K562 (cell line): ENCODE measurements around the gene NDUFS6. TPM values are rescaled to one million over a fixed set of nuclear protein-coding genes. Genes with fewer than 3 reads are reported as not detected.

Source experiments
- ATAC-seq: fragments of 200-7000 bp; cut with Tn5 transposase; 3 replicates; pipeline ENCODE4 v1.9.1; 2020; ENCODE audit warnings: moderate library complexity
- BruUV-seq: library from RNA; stranded (reverse); fragments of 400-500 nt; replicated peaks from 2 replicates; lab custom pipeline; 2021; lab: Mats Ljungman, UMichigan
- CTCF ChIA-PET: fragments of 300-600 bp; formaldehyde crosslinking; extraction: SDS; loops from one replicate; lab custom pipeline; 2021; ENCODE audit warnings: low intra/inter-chr PET ratio; lab: Yijun Ruan, JAX
- POLR2A ChIA-PET: fragments of 300-600, 350-650 bp; sonication (Branson Sonifier 250); formaldehyde crosslinking; extraction: SDS; loops from one replicate; lab custom pipeline; 2021; ENCODE audit warnings: antibody characterized with exemption, inconsistent platforms; lab: Yijun Ruan, JAX
- DNase-seq, 4 experiments: peaks; one replicate each; pipeline versions ENCODE4 v3.0.0 to v3.0.0-alpha.2; 2011 to 2018; ENCODE audit warnings: low spot score in 3 of 4, mixed read lengths in 3 of 4; ENCODE audit errors: extremely low read depth in 1 of 4
- FAIRE-seq: peaks from 2 replicates; lab custom pipeline; 2011; peaks lifted over from hg19 to GRCh38; lab: Jason Lieb, UNC
- H2AFZ ChIP-seq: 2 replicates; pipeline ENCODE4 v1.6.0; 2011; ENCODE audit warnings: low read depth, low read length, control low read depth, inconsistent platforms
- H3K27ac ChIP-seq: fragments of 200-600 bp; 3 replicates; pipeline ENCODE4 v1.8.0; 2011; ENCODE audit warnings: low read depth, mild to moderate bottlenecking, control low read depth, inconsistent platforms, low read length, moderate library complexity, mixed read lengths; ENCODE audit errors: extremely low read depth
- H3K27me3 ChIP-seq, 2 experiments: fragments of 300-600 bp in 1 of 2; 2 replicates in 1 of 2; 3 replicates in 1 of 2; pipeline versions ENCODE4 v1.6.0 to v1.8.0; 2011; ENCODE audit warnings: inconsistent platforms in 2 of 2, low read length in 2 of 2, mild to moderate bottlenecking in 1 of 2, mixed read lengths in 1 of 2, moderate library complexity in 1 of 2; ENCODE audit not compliant: control insufficient read depth in 2 of 2, insufficient read depth in 2 of 2
- H3K36me3 ChIP-seq: fragments of 300-600 bp; 3 replicates; pipeline ENCODE4 v1.8.0; 2011; ENCODE audit warnings: mild to moderate bottlenecking, low read length, inconsistent platforms; ENCODE audit not compliant: control insufficient read depth, insufficient read depth
- H3K4me1 ChIP-seq, 2 experiments: fragments of 200-600 bp in 1 of 2; replicated peaks in 1 of 2; 2 replicates in 1 of 2; 3 replicates in 1 of 2; pipeline versions ENCODE4 v1.5.1 to v1.8.0; 2011; ENCODE audit warnings: inconsistent platforms in 2 of 2, low read length in 2 of 2, mild to moderate bottlenecking in 1 of 2, mixed read lengths in 1 of 2, moderate library complexity in 1 of 2; ENCODE audit not compliant: control insufficient read depth in 2 of 2, insufficient read depth in 2 of 2
- H3K4me2 ChIP-seq: 2 replicates; pipeline ENCODE4 v1.6.1; 2011; ENCODE audit warnings: low read length, control low read depth, inconsistent platforms, mixed read lengths; ENCODE audit not compliant: insufficient read depth
- H3K4me3 ChIP-seq: fragments of 200-600 bp; sonication (generic), shearing (Covaris generic); 2 replicates; pipeline ENCODE4 v1.5.1; 2016; ENCODE audit warnings: control low read depth, inconsistent platforms
- H3K79me2 ChIP-seq: fragments of 200-600 bp; 3 replicates; pipeline ENCODE4 v1.8.0; 2011; ENCODE audit warnings: low read length, inconsistent platforms; ENCODE audit not compliant: control insufficient read depth, insufficient read depth
- H3K9ac ChIP-seq, 2 experiments: 2 replicates each; pipeline versions ENCODE4 v1.6.0 to v1.6.1; 2011; ENCODE audit warnings: low read depth in 2 of 2, low read length in 2 of 2, control low read depth in 1 of 2, inconsistent platforms in 1 of 2, mild to moderate bottlenecking in 1 of 2, mixed read lengths in 1 of 2; ENCODE audit not compliant: insufficient read depth in 1 of 2
- H3K9me1 ChIP-seq: one replicate; pipeline ENCODE4 v1.6.0; 2011; ENCODE audit warnings: inconsistent platforms, mild to moderate bottlenecking, low read length, moderate library complexity; ENCODE audit not compliant: control insufficient read depth, insufficient read depth
- H3K9me3 ChIP-seq: replicated peaks from 2 replicates; pipeline ENCODE4 v1.5.1; 2011; ENCODE audit warnings: low read depth, low read length, inconsistent platforms; ENCODE audit not compliant: control insufficient read depth, insufficient read depth
- H4K20me1 ChIP-seq: replicated peaks from 2 replicates; pipeline ENCODE4 v1.6.1; 2011; ENCODE audit warnings: low read length, inconsistent platforms, mixed read lengths; ENCODE audit not compliant: control insufficient read depth, insufficient read depth
- AFF4 ChIP-seq: sonication (generic); formaldehyde crosslinking; IDR thresholded peaks from 2 replicates; pipeline ENCODE4 v1.8.0; 2023; ENCODE audit warnings: mild to moderate bottlenecking, missing genetic modification reagents
- CBFA2T2 ChIP-seq: fragments of 450-650 bp; conservative IDR thresholded peaks from 2 replicates; pipeline ENCODE4 v1.6.1; 2017; ENCODE audit warnings: mild to moderate bottlenecking
- E2F3 ChIP-seq: fragments of 250-450 bp; sonication (Bioruptor Pico); IDR thresholded peaks from 2 replicates; pipeline ENCODE4 v1.4.0; 2020; ENCODE audit warnings: mild to moderate bottlenecking
- FOXJ2 ChIP-seq: fragments of 200-800 bp; sonication (Bioruptor generic); IDR thresholded peaks from 2 replicates; pipeline ENCODE4 v1.6.1; 2016; ENCODE audit warnings: missing genetic modification characterization, missing compliant biosample characterization
- HMG20A ChIP-seq: fragments of 450-650 bp; formaldehyde crosslinking; conservative IDR thresholded peaks from 2 replicates; pipeline ENCODE4 v1.4.0; 2020; ENCODE audit warnings: mild to moderate bottlenecking, mixed read lengths
- KLF13 ChIP-seq: fragments of 450-650 bp; IDR thresholded peaks from 2 replicates; pipeline ENCODE4 v1.6.1; 2016; ENCODE audit warnings: missing genetic modification characterization, low read depth, mild to moderate bottlenecking, missing compliant biosample characterization, moderate library complexity, borderline replicate concordance
- POLR2G ChIP-seq: fragments of 200-400 bp; formaldehyde crosslinking; IDR thresholded peaks from 2 replicates; pipeline ENCODE4 v1.6.1; 2017; ENCODE audit warnings: low read depth, mild to moderate bottlenecking, antibody characterized with exemption, low read length, moderate library complexity
- PRMT5 ChIP-seq: sonication (generic); formaldehyde crosslinking; IDR thresholded peaks from 2 replicates; pipeline ENCODE4 v1.5.0; 2020; ENCODE audit warnings: missing genetic modification reagents
- RAD51 ChIP-seq: fragments of 450-650 bp; IDR thresholded peaks from 2 replicates; pipeline ENCODE4 v1.7.1; 2016; ENCODE audit warnings: low read depth, mild to moderate bottlenecking, borderline replicate concordance
- RB1 ChIP-seq: fragments of 450-650 bp; IDR thresholded peaks from 2 replicates; pipeline ENCODE4 v1.6.1; 2017; ENCODE audit warnings: low read depth, mild to moderate bottlenecking
- RBM25 ChIP-seq: fragments of 200-400 bp; formaldehyde crosslinking; IDR thresholded peaks from 2 replicates; pipeline ENCODE4 v1.6.1; 2018; ENCODE audit warnings: low read length, low read depth, moderate library complexity; ENCODE audit not compliant: severe bottlenecking
- WHSC1 ChIP-seq: IDR thresholded peaks from one replicate; pipeline ENCODE4 v1.6.1; 2012; ENCODE audit warnings: low read length, control low read depth, inconsistent platforms
- ZBTB26 ChIP-seq: fragments of 450-650 bp; formaldehyde crosslinking; IDR thresholded peaks from 2 replicates; pipeline ENCODE4 v1.4.0; 2022; ENCODE audit warnings: missing genetic modification characterization
- ZC3H8 ChIP-seq: fragments of 450-650 bp; IDR thresholded peaks from 2 replicates; pipeline ENCODE4 v1.6.1; 2017
- ZNF436 ChIP-seq: fragments of 250-450, 450-650 bp; sonication (Bioruptor Pico); formaldehyde crosslinking; IDR thresholded peaks from 2 replicates; pipeline ENCODE4 v1.7.0; 2020; ENCODE audit warnings: mild to moderate bottlenecking
- ZNF445 ChIP-seq: fragments of 250-450 bp; sonication (Bioruptor Pico); IDR thresholded peaks from 2 replicates; pipeline ENCODE4 v1.4.0; 2020; ENCODE audit warnings: low read depth, mild to moderate bottlenecking, moderate library complexity
- ZNF699 ChIP-seq: fragments of 250-450 bp; sonication (Bioruptor Pico); IDR thresholded peaks from 2 replicates; pipeline ENCODE4 v1.8.0; 2021; ENCODE audit warnings: mild to moderate bottlenecking, moderate library complexity; ENCODE audit not compliant: insufficient replicate concordance
- ZNF830 ChIP-seq: fragments of 250-450 bp; sonication (Bioruptor Pico); IDR thresholded peaks from 2 replicates; pipeline ENCODE4 v1.5.0; 2021; ENCODE audit warnings: mild to moderate bottlenecking
- WGBS: fragments of 100-300 bp; shearing (Covaris generic); methylation state at CpG from one replicate; pipeline ENCODE4 v1.1.6; 2016; ENCODE audit warnings: low coverage, mixed read lengths; ENCODE audit not compliant: insufficient coverage; ENCODE audit errors: missing lambda C conversion rate; 5-methylcytosine and 5-hydroxymethylcytosine counted together
- in situ Hi-C: fragments of 300-500 bp; cut with MboI; formaldehyde crosslinking; loops from 4 replicates; pipeline ENCODE4 v1.15.0; 2018; ENCODE audit warnings: inconsistent platforms, mixed read lengths
- intact Hi-C: fragments of 100-400 bp; cut with micrococcal nuclease; formaldehyde crosslinking; loops from 2 replicates; pipeline ENCODE4 v1.14.2; 2022
- polyA plus RNA-seq, 8 experiments: library from polyadenylated mRNA; depleted of rRNA in 4 of 8; stranded (reverse) in 5 of 8; unstranded in 3 of 8; fragments of >200 nt; fragmentation: Nextera tagmentation in 2 of 8; fragmentation: Illumina TruSeq in 1 of 8; extraction: Ambion mirVana in 2 of 8; extraction: Trizol in 1 of 8; gene quantifications; 2 replicates each; pipeline versions ENCODE4 v1.2.1 to v1.2.3, GENCODE V29; 2011 to 2014; ENCODE audit warnings: inconsistent platforms in 1 of 8, missing spikeins in 1 of 8
- total RNA-seq, 7 experiments: library from RNA; depleted of rRNA in 6 of 7; stranded (reverse); fragments of >200 nt in 6 of 7; fragmentation: Illumina TruSeq in 2 of 7; extraction: Trizol in 2 of 7; gene quantifications; 2 replicates each; pipeline versions ENCODE4 v1.2.1 to v1.2.3, GENCODE V29; 2011 to 2021; ENCODE audit warnings: low replicate concordance in 1 of 7

Gene NDUFS6
- total and polyA plus RNA-seq, 9 of the 15 experiments (the other 6 are each of a cell fraction or from before 2014, with no cell fraction given): 36.1 to 291 (median 77.0) TPM

GRCh38 chr5:1755321-1755949, 45.8 kb upstream of the NDUFS6 start (continued):
- TF ChIP-seq CBFA2T2: no peak
- TF ChIP-seq ZNF436 (CRISPR knock-in tag): no peak
- no peak for TF ChIP-seq AFF4 (CRISPR knock-in tag)
- no peak for TF ChIP-seq ZNF445
- TF ChIP-seq RB1: no peak

GRCh38 chr5:1756481-1756880, 44.7 kb upstream of the NDUFS6 start:
- Histone ChIP-seq H3K79me2 (no peaks in the 10 kb centered on the region), H3K9me3 (peaks cover 3% of the 10 kb centered on the region; the same call in 1 of the 2 replicates), H3K27ac (no peak overlapping the region), H2AFZ (no peak overlapping the region), H3K4me1 (peaks cover 0 to 3% of the 10 kb centered on the region in 2 experiments; a peak in 1 of 5 replicates), H3K4me3 (no peak overlapping the region), H3K9ac (no peak overlapping the region), H3K9me1 (no peaks in the 10 kb centered on the region), H3K27me3 (peaks cover 52 to 67% of the 10 kb centered on the region in 2 experiments), H3K36me3 (no peaks in the 10 kb centered on the region), H4K20me1 (0 out of 2 replicates have a peak, but pooled peaks cover 4% of the 10 kb centered on the region), H3K4me2 (no peak overlapping the region)
- BruUV-seq: no TSS peak
- FAIRE-seq: no peak
- CTCF ChIA-PET: no interaction called here
- WGBS: 11% methylated on average over 11 of the region's 11 CpGs
- in situ Hi-C loops (no loop called here), intact Hi-C loops (no loop called here)
- POLR2A ChIA-PET: interaction anchor here (0.6 kb wide), 1 partner anchor 32 kb away, joined by 4 read pairs; no protein-coding TSS in a partner anchor
- no peak for DNase-seq
- ATAC-seq: no peak
- TF ChIP-seq POLR2G (no peak), ZNF699 (CRISPR knock-in tag) (no peak), WHSC1 (no peak), RBM25 (no peak), ZC3H8 (no peak), E2F3 (CRISPR knock-in tag) (no peak), PRMT5 (no peak), KLF13 (tag) (no peak), RAD51 (no peak), ZBTB26 (no peak), HMG20A (no peak), ZNF830 (CRISPR knock-in tag) (no peak), FOXJ2 (tag) (no peak)
